GM12878 (cell line): Measurements from ENCODE around the gene NCBP1. TPM values are rescaled to one million over a fixed set of nuclear protein-coding genes. Genes with fewer than 3 reads are reported as not detected.
A peak's percentile ranks its signal among the peaks of the same experiment; 100 is the strongest.

Experiments
- ATAC-seq: fragments of 200-7000 bp; cut with Tn5 transposase; 3 replicates; pipeline ENCODE4 v1.9.1; 2020; ENCODE audit warnings: mild to moderate bottlenecking, moderate library complexity
- BruUV-seq: library from RNA; stranded (reverse); fragments of 400-500 nt; replicated peaks from 2 replicates; lab custom pipeline; 2021; lab: Mats Ljungman, UMichigan
- CTCF ChIA-PET: fragments of 300-600 bp; sonication (Branson Sonifier 250); formaldehyde crosslinking; extraction: SDS; loops from one replicate; lab custom pipeline; 2021; ENCODE audit warnings: inconsistent platforms; lab: Yijun Ruan, JAX
- POLR2A ChIA-PET: fragments of 350-600 bp; formaldehyde crosslinking; extraction: SDS; loops from one replicate; lab custom pipeline; 2021; ENCODE audit warnings: inconsistent platforms; lab: Charles Lee
- RAD21 ChIA-PET: fragments of 300-600 bp; sonication (Branson Sonifier 250); formaldehyde crosslinking; loops from one replicate; lab custom pipeline; 2023; ENCODE audit warnings: antibody characterized with exemption; ENCODE audit not compliant: unreplicated experiment; lab: Charles Lee
- SMC1A ChIA-PET: fragments of 300-600 bp; sonication (Branson Sonifier 250); formaldehyde crosslinking; loops from one replicate; lab custom pipeline; 2023; ENCODE audit not compliant: unreplicated experiment, uncharacterized antibody; lab: Charles Lee
- DNase-seq: peaks from one replicate; pipeline ENCODE4 v3.0.0-alpha.2; 2011; ENCODE audit warnings: low read depth, low spot score
- FAIRE-seq: peaks from 3 replicates; lab custom pipeline; 2011; peaks lifted over from hg19 to GRCh38; lab: Jason Lieb, UNC
- H2AFZ ChIP-seq: 2 replicates; pipeline ENCODE4 v1.6.0; 2011; ENCODE audit warnings: low read depth, low read length, control low read depth; ENCODE audit not compliant: control insufficient read depth
- H3K27ac ChIP-seq: 2 replicates; pipeline ENCODE4 v1.5.1; 2011; ENCODE audit warnings: control low read depth; ENCODE audit not compliant: control insufficient read depth, insufficient read depth
- H3K27me3 ChIP-seq, 2 experiments: replicated peaks in 1 of 2; 2 replicates each; pipeline versions ENCODE4 v1.6.0 to v1.6.1; 2011; ENCODE audit warnings: low read length in 1 of 2; ENCODE audit not compliant: control insufficient read depth in 2 of 2, insufficient read depth in 2 of 2
- H3K36me3 ChIP-seq, 2 experiments: 2 replicates each; pipeline ENCODE4 v1.5.1; 2011; ENCODE audit warnings: low read length in 1 of 2; ENCODE audit not compliant: control insufficient read depth in 2 of 2, insufficient read depth in 2 of 2
- H3K4me1 ChIP-seq: 2 replicates; pipeline ENCODE4 v1.6.1; 2011; ENCODE audit warnings: mild to moderate bottlenecking, low read length, moderate library complexity, mixed read lengths; ENCODE audit not compliant: control insufficient read depth, insufficient read depth
- H3K4me2 ChIP-seq: 2 replicates; pipeline ENCODE4 v1.6.0; 2011; ENCODE audit warnings: control low read depth; ENCODE audit not compliant: control insufficient read depth, insufficient read depth
- H3K4me3 ChIP-seq: fragments of 200-600 bp; sonication (generic); 2 replicates; pipeline ENCODE4 v1.5.1; 2016
- H3K79me2 ChIP-seq: 2 replicates; pipeline ENCODE4 v1.6.0; 2011; ENCODE audit warnings: low read length; ENCODE audit not compliant: control insufficient read depth, insufficient read depth
- H3K9ac ChIP-seq: 2 replicates; pipeline ENCODE4 v1.8.0; 2011; ENCODE audit warnings: low read length, control low read depth, mixed read lengths; ENCODE audit not compliant: control insufficient read depth, insufficient read depth
- H3K9me3 ChIP-seq: replicated peaks from 3 replicates; pipeline ENCODE4 v1.5.1; 2011; ENCODE audit warnings: mild to moderate bottlenecking, low read length; ENCODE audit not compliant: control insufficient read depth, insufficient read depth
- H4K20me1 ChIP-seq: 2 replicates; pipeline ENCODE4 v1.6.0; 2011; ENCODE audit not compliant: control insufficient read depth, insufficient read depth
- EP300 ChIP-seq, 2 experiments: fragments of 150-350 bp in 1 of 2; IDR thresholded peaks; 2 replicates each; pipeline ENCODE4 v1.6.1; 2011 to 2012; ENCODE audit warnings: low read depth in 2 of 2, low read length in 2 of 2, borderline replicate concordance in 1 of 2, improper control_type of control experiment in 1 of 2, inconsistent platforms in 1 of 2; ENCODE audit not compliant: control insufficient read depth in 1 of 2
- ESRRA ChIP-seq: IDR thresholded peaks from 2 replicates; pipeline ENCODE4 v1.6.1; 2012; ENCODE audit warnings: mild to moderate bottlenecking, low read length, improper control_type of control experiment
- HCFC1 ChIP-seq: fragments of 150-350 bp; IDR thresholded peaks from 2 replicates; pipeline ENCODE4 v1.6.1; 2014; ENCODE audit warnings: low read length
- HDAC6 ChIP-seq: fragments of 200-600 bp; sonication (generic); IDR thresholded peaks from one replicate; pipeline ENCODE4 v1.8.0; 2017; ENCODE audit warnings: antibody characterized with exemption; ENCODE audit not compliant: unreplicated experiment
- HDGF ChIP-seq: fragments of 450-650 bp; IDR thresholded peaks from 2 replicates; pipeline ENCODE4 v1.6.1; 2016; ENCODE audit warnings: antibody characterized with exemption
- RFX5 ChIP-seq: IDR thresholded peaks from 2 replicates; pipeline ENCODE4 v1.6.1; 2011; ENCODE audit warnings: low read depth, low read length, improper control_type of control experiment
- SREBF2 ChIP-seq: IDR thresholded peaks from 2 replicates; pipeline ENCODE4 v1.6.1; 2012; ENCODE audit warnings: mild to moderate bottlenecking, low read length
- ZZZ3 ChIP-seq: IDR thresholded peaks from 2 replicates; pipeline ENCODE4 v1.6.1; 2011; ENCODE audit warnings: low read depth; ENCODE audit not compliant: control insufficient read depth, insufficient read length
- WGBS: methylation state at CpG from one replicate; pipeline ENCODE4 v1.1.6; 2016; ENCODE audit warnings: low lambda C conversion rate; ENCODE audit not compliant: insufficient replicate concordance, insufficient coverage; ENCODE audit errors: missing lambda C conversion rate; 5-methylcytosine and 5-hydroxymethylcytosine counted together
- in situ Hi-C: fragments of 300-500 bp; cut with MboI; formaldehyde crosslinking; loops from 9 replicates; pipeline ENCODE4 v1.14.3; 2018; ENCODE audit warnings: mixed read lengths
- intact Hi-C: fragments of 100-400 bp; cut with micrococcal nuclease; formaldehyde crosslinking; loops from one replicate; pipeline ENCODE4 v1.14.2; 2022; ENCODE audit not compliant: unreplicated experiment
- polyA plus RNA-seq, 11 experiments: library from polyadenylated mRNA; depleted of rRNA in 4 of 11; unstranded in 6 of 11; stranded (reverse) in 5 of 11; fragments of >200 nt; fragmentation: Nextera tagmentation in 4 of 11; fragmentation: Illumina TruSeq in 1 of 11; extraction: Ambion mirVana in 4 of 11; extraction: Trizol in 1 of 11; gene quantifications; 1 replicate in 1 of 11; 2 replicates in 10 of 11; pipeline versions ENCODE4 v1.2.1 to v1.2.3, GENCODE V29; 2011 to 2016; ENCODE audit warnings: inconsistent platforms in 2 of 11, missing spikeins in 2 of 11, low read depth in 1 of 11
- total RNA-seq, 4 experiments: library from RNA; depleted of rRNA in 3 of 4; stranded (reverse); fragments of >200 nt in 3 of 4; fragmentation: Illumina TruSeq in 1 of 4; extraction: Trizol in 1 of 4; gene quantifications; 2 replicates each; pipeline versions ENCODE4 v1.2.1 to v1.2.3, GENCODE V29; 2013 to 2021
- TF ChIP-seq, protein P1 (sequence below): fragments of 450-650 bp; IDR thresholded peaks from 2 replicates; pipeline ENCODE4 v1.6.1; 2017; ENCODE audit warnings: antibody characterized with exemption, mild to moderate bottlenecking, moderate library complexity
- TF ChIP-seq, protein P2 (sequence below): IDR thresholded peaks from 2 replicates; pipeline ENCODE4 v1.6.1; 2011; ENCODE audit warnings: low read depth, low read length, improper control_type of control experiment, borderline replicate concordance
- TF ChIP-seq, protein P3 (sequence below): fragments of 450-650 bp; conservative IDR thresholded peaks from 2 replicates; pipeline ENCODE4 v1.6.1; 2017; ENCODE audit warnings: mild to moderate bottlenecking, moderate library complexity
- TF ChIP-seq, protein P4 (sequence below): fragments of 450-650 bp; formaldehyde crosslinking; IDR thresholded peaks from 2 replicates; pipeline ENCODE4 v1.5.0; 2022; ENCODE audit warnings: mild to moderate bottlenecking, missing genetic modification characterization

Gene NCBP1
- total and polyA plus RNA-seq, 10 of the 15 experiments (the other 5 are each of a cell fraction or from before 2014, with no cell fraction given): 14.7 to 70.9 (median 36.0) TPM

GRCh38 chr9:97598461-97599288 lies 34.9 kb upstream of the NCBP1 start:
- Histone ChIP-seq H3K4me1 (peaks cover 7% of the 10 kb centered on the region; the same call in 1 of the 2 replicates), H3K4me3 (0 out of 2 replicates have a peak overlapping the region, but pooled peaks have one; percentile 15), H4K20me1 (no peaks in the 10 kb centered on the region), H3K27me3 (no peaks in the 10 kb centered on the region), H3K79me2 (no peaks in the 10 kb centered on the region), H3K27ac (no peak overlapping the region), H3K36me3 (peaks cover 11 to 12% of the 10 kb centered on the region in 2 experiments), H3K9ac (no peak overlapping the region), H2AFZ (no peak overlapping the region; the same call in 1 of the 2 replicates), H3K9me3 (no peaks in the 10 kb centered on the region), H3K4me2 (peak overlapping the region; percentile 12; the same call in 1 of the 2 replicates)
- peak; percentile 61 for DNase-seq
- intact Hi-C loops: loop anchor here (1.0 to 10.0 kb wide), 5 partner anchors 70 to 741 kb away; partner anchors contain the start of genes TDRD7 and TMOD1
- in situ Hi-C loops: no loop called here
- no TSS peak for BruUV-seq
- ATAC-seq: peak; percentile 98
- 21% methylated on average over 11 of the region's 11 CpGs for WGBS
- ChIA-PET POLR2A (interaction anchor here (0.5 to 1.9 kb wide), 11 partner anchors 11 to 713 kb away, joined by 3 to 13 read pairs (median 5); partner anchors contain the start of gene TMOD1), CTCF (interaction anchor here (0.6 to 17.1 kb wide), 65 partner anchors 9 to 744 kb away, joined by 3 to 573 read pairs (median 7); partner anchors contain the start of genes NCBP1, TMOD1, TSTD2 and XPA), RAD21 (interaction anchor here (0.7 to 13.2 kb wide), 37 partner anchors 9 to 744 kb away, joined by 3 to 306 read pairs (median 4); partner anchors contain the start of genes NCBP1, TDRD7, TMOD1 and TSTD2), SMC1A (interaction anchor here (0.8 to 16.6 kb wide), 41 partner anchors 12 to 742 kb away, joined by 3 to 377 read pairs (median 6); partner anchors contain the start of genes TDRD7 and TMOD1)
- FAIRE-seq: peak; percentile 100
- no peak for TF ChIP-seq HCFC1
- no peak for TF ChIP-seq ZZZ3
- TF ChIP-seq SREBF2: no peak
- no peak for TF ChIP-seq RFX5
- TF ChIP-seq, protein P1, sequence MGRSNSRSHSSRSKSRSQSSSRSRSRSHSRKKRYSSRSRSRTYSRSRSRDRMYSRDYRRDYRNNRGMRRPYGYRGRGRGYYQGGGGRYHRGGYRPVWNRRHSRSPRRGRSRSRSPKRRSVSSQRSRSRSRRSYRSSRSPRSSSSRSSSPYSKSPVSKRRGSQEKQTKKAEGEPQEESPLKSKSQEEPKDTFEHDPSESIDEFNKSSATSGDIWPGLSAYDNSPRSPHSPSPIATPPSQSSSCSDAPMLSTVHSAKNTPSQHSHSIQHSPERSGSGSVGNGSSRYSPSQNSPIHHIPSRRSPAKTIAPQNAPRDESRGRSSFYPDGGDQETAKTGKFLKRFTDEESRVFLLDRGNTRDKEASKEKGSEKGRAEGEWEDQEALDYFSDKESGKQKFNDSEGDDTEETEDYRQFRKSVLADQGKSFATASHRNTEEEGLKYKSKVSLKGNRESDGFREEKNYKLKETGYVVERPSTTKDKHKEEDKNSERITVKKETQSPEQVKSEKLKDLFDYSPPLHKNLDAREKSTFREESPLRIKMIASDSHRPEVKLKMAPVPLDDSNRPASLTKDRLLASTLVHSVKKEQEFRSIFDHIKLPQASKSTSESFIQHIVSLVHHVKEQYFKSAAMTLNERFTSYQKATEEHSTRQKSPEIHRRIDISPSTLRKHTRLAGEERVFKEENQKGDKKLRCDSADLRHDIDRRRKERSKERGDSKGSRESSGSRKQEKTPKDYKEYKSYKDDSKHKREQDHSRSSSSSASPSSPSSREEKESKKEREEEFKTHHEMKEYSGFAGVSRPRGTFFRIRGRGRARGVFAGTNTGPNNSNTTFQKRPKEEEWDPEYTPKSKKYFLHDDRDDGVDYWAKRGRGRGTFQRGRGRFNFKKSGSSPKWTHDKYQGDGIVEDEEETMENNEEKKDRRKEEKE: no peak
- TF ChIP-seq EP300 (IDR thresholded peaks at IDR 0.05; ENCODE audit: borderline replicate concordance in 1 of 2, control insufficient read depth in 1 of 2, low read depth in 2 of 2, low read length in 2 of 2): no peak
- TF ChIP-seq, protein P2, sequence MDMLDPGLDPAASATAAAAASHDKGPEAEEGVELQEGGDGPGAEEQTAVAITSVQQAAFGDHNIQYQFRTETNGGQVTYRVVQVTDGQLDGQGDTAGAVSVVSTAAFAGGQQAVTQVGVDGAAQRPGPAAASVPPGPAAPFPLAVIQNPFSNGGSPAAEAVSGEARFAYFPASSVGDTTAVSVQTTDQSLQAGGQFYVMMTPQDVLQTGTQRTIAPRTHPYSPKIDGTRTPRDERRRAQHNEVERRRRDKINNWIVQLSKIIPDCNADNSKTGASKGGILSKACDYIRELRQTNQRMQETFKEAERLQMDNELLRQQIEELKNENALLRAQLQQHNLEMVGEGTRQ: no peak
- TF ChIP-seq, protein P3, sequence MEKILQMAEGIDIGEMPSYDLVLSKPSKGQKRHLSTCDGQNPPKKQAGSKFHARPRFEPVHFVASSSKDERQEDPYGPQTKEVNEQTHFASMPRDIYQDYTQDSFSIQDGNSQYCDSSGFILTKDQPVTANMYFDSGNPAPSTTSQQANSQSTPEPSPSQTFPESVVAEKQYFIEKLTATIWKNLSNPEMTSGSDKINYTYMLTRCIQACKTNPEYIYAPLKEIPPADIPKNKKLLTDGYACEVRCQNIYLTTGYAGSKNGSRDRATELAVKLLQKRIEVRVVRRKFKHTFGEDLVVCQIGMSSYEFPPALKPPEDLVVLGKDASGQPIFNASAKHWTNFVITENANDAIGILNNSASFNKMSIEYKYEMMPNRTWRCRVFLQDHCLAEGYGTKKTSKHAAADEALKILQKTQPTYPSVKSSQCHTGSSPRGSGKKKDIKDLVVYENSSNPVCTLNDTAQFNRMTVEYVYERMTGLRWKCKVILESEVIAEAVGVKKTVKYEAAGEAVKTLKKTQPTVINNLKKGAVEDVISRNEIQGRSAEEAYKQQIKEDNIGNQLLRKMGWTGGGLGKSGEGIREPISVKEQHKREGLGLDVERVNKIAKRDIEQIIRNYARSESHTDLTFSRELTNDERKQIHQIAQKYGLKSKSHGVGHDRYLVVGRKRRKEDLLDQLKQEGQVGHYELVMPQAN: no peak
- TF ChIP-seq, protein P4, sequence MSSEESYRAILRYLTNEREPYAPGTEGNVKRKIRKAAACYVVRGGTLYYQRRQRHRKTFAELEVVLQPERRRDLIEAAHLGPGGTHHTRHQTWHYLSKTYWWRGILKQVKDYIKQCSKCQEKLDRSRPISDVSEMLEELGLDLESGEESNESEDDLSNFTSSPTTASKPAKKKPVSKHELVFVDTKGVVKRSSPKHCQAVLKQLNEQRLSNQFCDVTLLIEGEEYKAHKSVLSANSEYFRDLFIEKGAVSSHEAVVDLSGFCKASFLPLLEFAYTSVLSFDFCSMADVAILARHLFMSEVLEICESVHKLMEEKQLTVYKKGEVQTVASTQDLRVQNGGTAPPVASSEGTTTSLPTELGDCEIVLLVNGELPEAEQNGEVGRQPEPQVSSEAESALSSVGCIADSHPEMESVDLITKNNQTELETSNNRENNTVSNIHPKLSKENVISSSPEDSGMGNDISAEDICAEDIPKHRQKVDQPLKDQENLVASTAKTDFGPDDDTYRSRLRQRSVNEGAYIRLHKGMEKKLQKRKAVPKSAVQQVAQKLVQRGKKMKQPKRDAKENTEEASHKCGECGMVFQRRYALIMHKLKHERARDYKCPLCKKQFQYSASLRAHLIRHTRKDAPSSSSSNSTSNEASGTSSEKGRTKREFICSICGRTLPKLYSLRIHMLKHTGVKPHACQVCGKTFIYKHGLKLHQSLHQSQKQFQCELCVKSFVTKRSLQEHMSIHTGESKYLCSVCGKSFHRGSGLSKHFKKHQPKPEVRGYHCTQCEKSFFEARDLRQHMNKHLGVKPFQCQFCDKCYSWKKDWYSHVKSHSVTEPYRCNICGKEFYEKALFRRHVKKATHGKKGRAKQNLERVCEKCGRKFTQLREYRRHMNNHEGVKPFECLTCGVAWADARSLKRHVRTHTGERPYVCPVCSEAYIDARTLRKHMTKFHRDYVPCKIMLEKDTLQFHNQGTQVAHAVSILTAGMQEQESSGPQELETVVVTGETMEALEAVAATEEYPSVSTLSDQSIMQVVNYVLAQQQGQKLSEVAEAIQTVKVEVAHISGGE (CRISPR knock-in tag): no peak
- TF ChIP-seq ESRRA: no peak
- TF ChIP-seq HDGF: no peak
- no peak for TF ChIP-seq HDAC6
